ENCODE measurements around the gene MEGF10. TPM values are rescaled to one million over a fixed set of nuclear protein-coding genes. Genes with fewer than 3 reads are reported as not detected.

The MEGF10 gene
- polyA plus RNA-seq, 1 donor from 2014 or later = 0.05 TPM

- Histone ChIP-seq H3K4me2 (ENCODE audit: low read length) (no peak overlapping the region), H3F3A (ENCODE audit: insufficient read depth, low read length, poor library complexity, severe bottlenecking) (no peaks in the 10 kb centered on the region), H3K27me3 (ENCODE audit: insufficient read depth, low read depth, low read length) (no peaks in the 10 kb centered on the region), H3K79me2 (replicated peaks; ENCODE audit: insufficient read depth, low read length) (no peaks in the 10 kb centered on the region), H3K9me2 (ENCODE audit: insufficient read depth, low read length) (no peaks in the 10 kb centered on the region), H3K27ac (ENCODE audit: low read length) (no peak overlapping the region), H3K36me3 (ENCODE audit: insufficient read depth, low read length) (no peaks in the 10 kb centered on the region), H2AFZ (ENCODE audit: low read depth, low read length) (no peak overlapping the region), H3K9me3 (ENCODE audit: low read length) (no peaks in the 10 kb centered on the region), H3K9ac (ENCODE audit: low read length) (no peak overlapping the region), H4K20me1 (ENCODE audit: insufficient read depth) (no peaks in the 10 kb centered on the region), H3K4me3 (ENCODE audit: low read length) (no peak overlapping the region)
- TF ChIP-seq EZH2 (IDR thresholded peaks at IDR 0.05; ENCODE audit: borderline replicate concordance, insufficient read depth, low read length, poor library complexity, severe bottlenecking) (no peak), EP300 (conservative IDR thresholded peaks at IDR 0.05; ENCODE audit: poor library complexity, severe bottlenecking) (no peak), SMC3 (conservative IDR thresholded peaks at IDR 0.05; ENCODE audit: poor library complexity) (no peak), POLR2AphosphoS5 (IDR thresholded peaks at IDR 0.05) (no peak), RAD21 (conservative IDR thresholded peaks at IDR 0.05) (no peak), TAF1 (IDR thresholded peaks at IDR 0.05; ENCODE audit: low read depth) (no peak), MXI1 (conservative IDR thresholded peaks at IDR 0.05; ENCODE audit: poor library complexity, severe bottlenecking) (no peak), REST (IDR thresholded peaks at IDR 0.05; ENCODE audit: borderline replicate concordance) (no peak)
- TF ChIP-seq, protein P1, sequence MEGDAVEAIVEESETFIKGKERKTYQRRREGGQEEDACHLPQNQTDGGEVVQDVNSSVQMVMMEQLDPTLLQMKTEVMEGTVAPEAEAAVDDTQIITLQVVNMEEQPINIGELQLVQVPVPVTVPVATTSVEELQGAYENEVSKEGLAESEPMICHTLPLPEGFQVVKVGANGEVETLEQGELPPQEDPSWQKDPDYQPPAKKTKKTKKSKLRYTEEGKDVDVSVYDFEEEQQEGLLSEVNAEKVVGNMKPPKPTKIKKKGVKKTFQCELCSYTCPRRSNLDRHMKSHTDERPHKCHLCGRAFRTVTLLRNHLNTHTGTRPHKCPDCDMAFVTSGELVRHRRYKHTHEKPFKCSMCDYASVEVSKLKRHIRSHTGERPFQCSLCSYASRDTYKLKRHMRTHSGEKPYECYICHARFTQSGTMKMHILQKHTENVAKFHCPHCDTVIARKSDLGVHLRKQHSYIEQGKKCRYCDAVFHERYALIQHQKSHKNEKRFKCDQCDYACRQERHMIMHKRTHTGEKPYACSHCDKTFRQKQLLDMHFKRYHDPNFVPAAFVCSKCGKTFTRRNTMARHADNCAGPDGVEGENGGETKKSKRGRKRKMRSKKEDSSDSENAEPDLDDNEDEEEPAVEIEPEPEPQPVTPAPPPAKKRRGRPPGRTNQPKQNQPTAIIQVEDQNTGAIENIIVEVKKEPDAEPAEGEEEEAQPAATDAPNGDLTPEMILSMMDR (IDR thresholded peaks at IDR 0.05; ENCODE audit: poor library complexity, severe bottlenecking) = no peak
Measured at GRCh38 chr5:127429928-127430327, 139.3 kb downstream of the MEGF10 start.

DNA sequence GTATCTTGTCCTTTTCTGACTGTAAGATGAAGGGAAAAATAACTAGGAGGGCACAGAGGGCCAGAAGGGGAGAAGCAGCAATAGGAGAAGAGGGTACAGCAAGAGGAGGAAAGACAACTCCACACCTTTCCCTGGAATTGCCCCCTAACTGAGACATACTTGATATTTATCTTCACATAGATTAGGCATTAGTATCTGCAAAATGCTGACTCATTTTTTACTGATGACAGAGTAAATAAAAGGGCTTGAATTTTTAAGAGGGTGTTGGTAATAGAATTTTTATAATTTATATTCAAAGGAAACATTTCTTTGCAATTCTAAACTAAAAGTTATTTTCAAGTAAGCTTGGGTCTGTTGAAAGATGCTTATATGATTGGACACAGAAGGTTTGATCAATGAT lies 140.0 kb downstream of the MEGF10 start:
- H4K20me1 ChIP-seq (ENCODE audit: insufficient read depth) = no peaks in the 10 kb centered on the region
- H2AFZ ChIP-seq (ENCODE audit: low read depth, low read length) = no peak overlapping the region
- no peak overlapping the region for H3K4me2 ChIP-seq (ENCODE audit: low read length)
- no peak overlapping the region for H3K27ac ChIP-seq (ENCODE audit: low read length)
- no peaks in the 10 kb centered on the region for H3K79me2 ChIP-seq (replicated peaks; ENCODE audit: insufficient read depth, low read length)
- no peak for TF ChIP-seq POLR2AphosphoS5 (IDR thresholded peaks at IDR 0.05)
- no peak for TF ChIP-seq SMC3 (conservative IDR thresholded peaks at IDR 0.05; ENCODE audit: poor library complexity)
- TF ChIP-seq MXI1 (conservative IDR thresholded peaks at IDR 0.05; ENCODE audit: poor library complexity, severe bottlenecking) = no peak
- no peak for TF ChIP-seq EZH2 (IDR thresholded peaks at IDR 0.05; ENCODE audit: borderline replicate concordance, insufficient read depth, low read length, poor library complexity, severe bottlenecking)
- no peak for TF ChIP-seq RAD21 (conservative IDR thresholded peaks at IDR 0.05)
- TF ChIP-seq TAF1 (IDR thresholded peaks at IDR 0.05; ENCODE audit: low read depth) = no peak
- TF ChIP-seq EP300 (conservative IDR thresholded peaks at IDR 0.05; ENCODE audit: poor library complexity, severe bottlenecking) = no peak
- TF ChIP-seq, protein P1 (IDR thresholded peaks at IDR 0.05; ENCODE audit: poor library complexity, severe bottlenecking) = no peak
- no peak for TF ChIP-seq REST (IDR thresholded peaks at IDR 0.05; ENCODE audit: borderline replicate concordance)
- no peaks in the 10 kb centered on the region for H3K27me3 ChIP-seq (ENCODE audit: insufficient read depth, low read depth, low read length)
- H3K36me3 ChIP-seq (ENCODE audit: insufficient read depth, low read length) = no peaks in the 10 kb centered on the region
- H3K9ac ChIP-seq (ENCODE audit: low read length) = no peak overlapping the region
- no peaks in the 10 kb centered on the region for H3K9me3 ChIP-seq (ENCODE audit: low read length)
- no peaks in the 10 kb centered on the region for H3F3A ChIP-seq (ENCODE audit: insufficient read depth, low read length, poor library complexity, severe bottlenecking)
- H3K4me3 ChIP-seq (ENCODE audit: low read length) = no peak overlapping the region
- H3K9me2 ChIP-seq (ENCODE audit: insufficient read depth, low read length) = no peaks in the 10 kb centered on the region

Data from neural cell (in vitro differentiated cells).